B cell (primary cell): ENCODE results near the gene SNRNP48. TPM values are rescaled to one million over a fixed set of nuclear protein-coding genes. Genes with fewer than 3 reads are reported as not detected.

Experiments used
- ATAC-seq: fragments of 200-7000 bp; cut with Tn5 transposase; one replicate; pipeline ENCODE4 v1.10.0; 2021; ENCODE audit warnings: low read depth, mild to moderate bottlenecking, moderate number of reproducible peaks, moderate library complexity
- CTCF ChIA-PET: fragments of 350-600 bp; sonication (Branson Sonifier 250); formaldehyde crosslinking; loops from one replicate; lab custom pipeline; 2021; ENCODE audit warnings: antibody characterized with exemption, inconsistent platforms; lab: Charles Lee
- POLR2A ChIA-PET: fragments of 350-600 bp; sonication (Branson Sonifier 250); formaldehyde crosslinking; loops from one replicate; lab custom pipeline; 2021; ENCODE audit warnings: antibody characterized with exemption; lab: Charles Lee
- DNase-seq: peaks from one replicate; pipeline ENCODE4 v3.0.0; 2013
- H2AFZ ChIP-seq: 2 replicates; pipeline ENCODE4 v1.6.1; 2012; ENCODE audit warnings: mild to moderate bottlenecking, low read depth, low read length; ENCODE audit not compliant: insufficient read depth, poor library complexity, severe bottlenecking
- H3K27ac ChIP-seq, 2 donors: 1 replicate in 1 of 2; 2 replicates in 1 of 2; pipeline ENCODE4 v1.5.1; 2012 to 2013; ENCODE audit warnings: low read length in 2 of 2, mild to moderate bottlenecking in 2 of 2, moderate library complexity in 1 of 2
- H3K27me3 ChIP-seq, 4 experiments: fragments of 200-600 bp in 1 of 4; sonication (generic) in 1 of 4; replicated peaks in 1 of 4; 1 replicate in 2 of 4; 2 replicates in 2 of 4; pipeline versions ENCODE4 v1.6.1 to v1.7.0; 2013 to 2016; ENCODE audit warnings: low read length in 3 of 4, mild to moderate bottlenecking in 2 of 4, mixed read lengths in 1 of 4, moderate library complexity in 1 of 4; ENCODE audit not compliant: insufficient read depth in 4 of 4, control insufficient read depth in 3 of 4; ENCODE audit errors: control extremely low read depth in 1 of 4
- H3K36me3 ChIP-seq, 2 experiments: replicated peaks in 1 of 2; 1 replicate in 1 of 2; 2 replicates in 1 of 2; pipeline versions ENCODE4 v1.6.1 to v1.7.1; 2013; ENCODE audit warnings: low read length in 1 of 2; ENCODE audit not compliant: insufficient read depth in 2 of 2, control insufficient read depth in 1 of 2; ENCODE audit errors: control extremely low read depth in 1 of 2, extremely low read depth in 1 of 2
- H3K4me1 ChIP-seq, 2 donors: fragments of 200-600 bp in 1 of 2; sonication (generic) in 1 of 2; 1 replicate in 1 of 2; 2 replicates in 1 of 2; pipeline versions ENCODE4 v1.5.1 to v1.6.1; 2013 to 2017; ENCODE audit warnings: low read length in 2 of 2; ENCODE audit not compliant: control insufficient read depth in 2 of 2, insufficient read depth in 2 of 2
- H3K4me2 ChIP-seq: replicated peaks from 2 replicates; pipeline ENCODE3; 2012; ENCODE audit warnings: mild to moderate bottlenecking, low read depth, low read length; ENCODE audit not compliant: poor library complexity, severe bottlenecking
- H3K4me3 ChIP-seq, 5 experiments: fragments of 200-600 bp in 1 of 5; sonication (generic) in 1 of 5; 1 replicate in 3 of 5; 2 replicates in 2 of 5; pipeline versions ENCODE4 v1.5.1 to v1.7.0; 2011 to 2016; ENCODE audit warnings: low read length in 4 of 5, mild to moderate bottlenecking in 4 of 5, low read depth in 2 of 5, control low read depth in 1 of 5, moderate library complexity in 1 of 5; ENCODE audit not compliant: insufficient read depth in 1 of 5; ENCODE audit errors: control extremely low read depth in 1 of 5, extremely low read depth in 1 of 5
- H3K79me2 ChIP-seq: fragments of 200-600 bp; sonication (generic); one replicate; pipeline ENCODE4 v1.6.0; 2016; ENCODE audit warnings: low read length; ENCODE audit not compliant: control insufficient read depth, insufficient read depth
- H3K9ac ChIP-seq: fragments of 200-600 bp; sonication (generic); 2 replicates; pipeline ENCODE4 v1.6.1; 2017; ENCODE audit warnings: mild to moderate bottlenecking, low read length, moderate library complexity
- H3K9me3 ChIP-seq, 3 donors: one replicate each; pipeline versions ENCODE4 v1.6.1 to v1.7.1; 2013; ENCODE audit warnings: low read length in 2 of 3; ENCODE audit not compliant: control insufficient read depth in 2 of 3, insufficient read depth in 1 of 3; ENCODE audit errors: control extremely low read depth in 1 of 3
- H4K20me1 ChIP-seq: 2 replicates; pipeline ENCODE4 v1.6.0; 2012; ENCODE audit warnings: mild to moderate bottlenecking, low read length; ENCODE audit not compliant: insufficient read depth, control insufficient read depth, poor library complexity, severe bottlenecking
- H3K27ac Mint-ChIP-seq: one replicate; pipeline ENCODE4 v1.8.0; 2021; ENCODE audit warnings: mixed read lengths
- H3K27me3 Mint-ChIP-seq: one replicate; pipeline ENCODE4 v1.8.0; 2021; ENCODE audit warnings: mixed read lengths
- H3K4me1 Mint-ChIP-seq: one replicate; pipeline ENCODE4 v1.8.0; 2021; ENCODE audit warnings: mixed read lengths
- H3K4me3 Mint-ChIP-seq: one replicate; pipeline ENCODE4 v1.8.0; 2021; ENCODE audit warnings: mixed read lengths
- H3K9me3 Mint-ChIP-seq: one replicate; pipeline ENCODE4 v1.8.0; 2022; ENCODE audit warnings: mixed read lengths; ENCODE audit not compliant: insufficient read depth
- EZH2 ChIP-seq: IDR thresholded peaks from 2 replicates; pipeline ENCODE4 v1.6.1; 2012; ENCODE audit warnings: borderline replicate concordance, low read depth, mild to moderate bottlenecking, moderate library complexity, low read length; ENCODE audit not compliant: insufficient read depth, poor library complexity, severe bottlenecking
- WGBS: methylation state at CpG from one replicate; pipeline ENCODE4 v1.1.5; 2013; ENCODE audit warnings: missing lambda C conversion rate; ENCODE audit not compliant: insufficient coverage; 5-methylcytosine and 5-hydroxymethylcytosine counted together
- intact Hi-C: fragments of 100-400 bp; cut with micrococcal nuclease; formaldehyde crosslinking; loops from one replicate; pipeline ENCODE4 v1.10.0; 2022
- polyA plus RNA-seq: library from polyadenylated mRNA; depleted of rRNA; stranded (reverse); fragments of >200 nt; gene quantifications from 2 replicates; pipeline ENCODE4 v1.2.3, GENCODE V29; 2012
- total RNA-seq, 2 donors: library from RNA; stranded (reverse); fragments of 120-200 nt in 1 of 2; gene quantifications; 1 replicate in 1 of 2; 2 replicates in 1 of 2; pipeline versions ENCODE4 v1.2.3 to v1.2.4, GENCODE V29; 2013 to 2022
- TF ChIP-seq, protein P1 (sequence below): fragments of 200-600 bp; IDR thresholded peaks from one replicate; pipeline ENCODE4 v1.8.0; 2022; ENCODE audit warnings: antibody characterized with exemption, mild to moderate bottlenecking

Gene SNRNP48
- total and polyA plus RNA-seq, 2 donors (not counting 1 experiment from before 2014, with no cell fraction given) = 8.9 to 22.9 TPM

DNA sequence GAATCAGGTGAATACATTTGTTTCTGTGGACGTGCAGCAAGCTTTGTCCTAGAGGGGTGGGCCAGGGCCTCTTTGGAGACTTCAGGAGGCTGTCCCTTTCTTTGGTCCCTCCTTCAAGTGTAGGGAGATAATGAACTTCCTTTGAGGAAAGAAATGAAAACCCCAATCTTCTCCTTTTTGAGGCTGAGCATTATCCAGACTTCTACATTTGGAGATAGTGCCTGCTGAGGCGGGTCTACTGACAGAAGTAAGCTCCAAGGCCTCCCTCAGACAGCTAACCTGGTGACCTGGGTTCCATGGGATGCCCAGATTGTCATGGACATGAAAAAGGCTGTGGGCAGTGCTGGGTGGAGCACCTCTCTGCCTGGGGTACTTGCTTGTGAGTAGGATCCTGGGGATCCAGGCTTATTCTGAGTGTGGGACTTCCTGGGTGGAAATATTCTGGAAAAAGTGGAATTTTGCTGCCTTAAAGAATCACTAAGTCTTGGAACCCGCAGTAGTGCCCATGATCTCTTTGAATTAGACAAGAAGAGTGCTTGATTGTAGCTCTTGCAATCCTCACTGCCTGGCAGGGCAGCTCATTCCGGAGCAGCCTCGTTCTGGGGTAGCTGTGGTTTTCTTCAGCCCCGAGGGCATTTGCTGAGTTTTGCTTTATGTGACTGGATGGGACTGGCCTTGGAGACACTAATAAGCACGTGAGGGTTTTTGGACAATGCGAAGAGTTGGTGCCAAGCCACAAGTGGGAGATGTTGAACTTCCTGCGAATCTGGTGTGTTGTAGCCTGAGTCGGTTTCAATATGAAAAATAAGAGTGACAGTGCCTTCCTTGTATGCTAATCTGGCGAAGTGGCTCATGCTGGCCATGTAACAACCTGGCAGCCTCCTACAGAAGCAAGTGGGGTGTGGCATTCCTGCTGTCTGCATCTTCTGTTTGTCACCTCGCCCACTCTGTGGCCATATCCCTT is 28.1 kb downstream of the SNRNP48 start:
- Mint-ChIP-seq H3K9me3 (no peaks in the 10 kb centered on the region), H3K4me1 (peaks cover 5% of the 10 kb centered on the region), H3K27me3 (peaks cover 4% of the 10 kb centered on the region), H3K27ac (no peak overlapping the region), H3K4me3 (no peak overlapping the region)
- H4K20me1 ChIP-seq = no peaks in the 10 kb centered on the region
- no peaks in the 10 kb centered on the region for H3K79me2 ChIP-seq
- no peak overlapping the region for H3K4me3 ChIP-seq
- H3K27me3 ChIP-seq = peaks cover 0 to 5% (median 0%) of the 10 kb centered on the region in 4 experiments
- POLR2A ChIA-PET = no interaction called here
- no peaks in the 10 kb centered on the region for H3K36me3 ChIP-seq
- no peaks in the 10 kb centered on the region for H3K9me3 ChIP-seq
- intact Hi-C loops = loop anchor here (10.0 kb wide), 1 partner anchor 1063 kb away; no protein-coding TSS in a partner anchor
- TF ChIP-seq EZH2 = no peak
- TF ChIP-seq, protein P1, sequence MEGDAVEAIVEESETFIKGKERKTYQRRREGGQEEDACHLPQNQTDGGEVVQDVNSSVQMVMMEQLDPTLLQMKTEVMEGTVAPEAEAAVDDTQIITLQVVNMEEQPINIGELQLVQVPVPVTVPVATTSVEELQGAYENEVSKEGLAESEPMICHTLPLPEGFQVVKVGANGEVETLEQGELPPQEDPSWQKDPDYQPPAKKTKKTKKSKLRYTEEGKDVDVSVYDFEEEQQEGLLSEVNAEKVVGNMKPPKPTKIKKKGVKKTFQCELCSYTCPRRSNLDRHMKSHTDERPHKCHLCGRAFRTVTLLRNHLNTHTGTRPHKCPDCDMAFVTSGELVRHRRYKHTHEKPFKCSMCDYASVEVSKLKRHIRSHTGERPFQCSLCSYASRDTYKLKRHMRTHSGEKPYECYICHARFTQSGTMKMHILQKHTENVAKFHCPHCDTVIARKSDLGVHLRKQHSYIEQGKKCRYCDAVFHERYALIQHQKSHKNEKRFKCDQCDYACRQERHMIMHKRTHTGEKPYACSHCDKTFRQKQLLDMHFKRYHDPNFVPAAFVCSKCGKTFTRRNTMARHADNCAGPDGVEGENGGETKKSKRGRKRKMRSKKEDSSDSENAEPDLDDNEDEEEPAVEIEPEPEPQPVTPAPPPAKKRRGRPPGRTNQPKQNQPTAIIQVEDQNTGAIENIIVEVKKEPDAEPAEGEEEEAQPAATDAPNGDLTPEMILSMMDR = no peak
- H3K27ac ChIP-seq = no peak overlapping the region
- H3K9ac ChIP-seq = no peak overlapping the region
- DNase-seq = peak; percentile 7
- WGBS = 15% methylated on average over 11 of the region's 12 CpGs
- H2AFZ ChIP-seq = no peak overlapping the region
- H3K4me1 ChIP-seq = peaks cover 0 to 15% of the 10 kb centered on the region in 2 donors
- CTCF ChIA-PET = interaction anchor here (1.2 to 10.7 kb wide), 6 partner anchors 11 to 941 kb away, joined by 3 to 216 read pairs (median 4); no protein-coding TSS in a partner anchor
- no peak overlapping the region for H3K4me2 ChIP-seq
- no peak for ATAC-seq

GRCh38 chr6:7621761-7622160 is 31.8 kb downstream of the SNRNP48 start:
- H3K27me3 ChIP-seq = peaks cover 0 to 5% (median 0%) of the 10 kb centered on the region in 4 experiments
- Mint-ChIP-seq H3K27me3 (peaks cover 6% of the 10 kb centered on the region), H3K4me1 (no peaks in the 10 kb centered on the region), H3K4me3 (no peak overlapping the region), H3K9me3 (no peaks in the 10 kb centered on the region), H3K27ac (no peak overlapping the region)
- ATAC-seq = no peak
- CTCF ChIA-PET = interaction anchor here (0.9 to 1.8 kb wide), 3 partner anchors 9 to 346 kb away, joined by 3 to 5 read pairs (median 3); no protein-coding TSS in a partner anchor
- H3K9me3 ChIP-seq = no peaks in the 10 kb centered on the region
- H3K4me3 ChIP-seq = no peak overlapping the region
- DNase-seq = no peak
- POLR2A ChIA-PET = no interaction called here
- TF ChIP-seq, protein P1 = no peak
- TF ChIP-seq EZH2 = no peak
- H3K36me3 ChIP-seq = no peaks in the 10 kb centered on the region
- intact Hi-C loops = no loop called here
- whole genome bisulfite sequencing = 100% methylated on average over 3 of the region's 5 CpGs
- no peaks in the 10 kb centered on the region for H4K20me1 ChIP-seq
- no peak overlapping the region for H3K9ac ChIP-seq
- no peak overlapping the region for H2AFZ ChIP-seq
- H3K79me2 ChIP-seq = no peaks in the 10 kb centered on the region
- no peak overlapping the region for H3K27ac ChIP-seq
- H3K4me2 ChIP-seq = no peak overlapping the region
- peaks cover 0 to 9% of the 10 kb centered on the region in 2 donors for H3K4me1 ChIP-seq
